Astrocyte of the spinal cord (primary cell): Measurements from ENCODE around the gene ZNF292.

Source experiments
- DNase-seq: peaks from one replicate; pipeline ENCODE4 v3.0.0; 2011; ENCODE audit warnings: low read depth, low spot score
- H3K4me3 ChIP-seq: 2 replicates; pipeline ENCODE4 v1.5.1; 2011; ENCODE audit warnings: low read depth, mild to moderate bottlenecking, low read length, moderate library complexity
- in situ Hi-C: cut with HindIII; loops from 2 replicates; pipeline ENCODE4 v1.10.0; 2017; ENCODE audit warnings: low sequenced_read_pairs
- TF ChIP-seq, protein P1 (sequence below): IDR thresholded peaks from 2 replicates; pipeline ENCODE4 v1.5.1; 2012; ENCODE audit warnings: low read depth, mild to moderate bottlenecking, low read length, inconsistent platforms

Gene ZNF292

DNA sequence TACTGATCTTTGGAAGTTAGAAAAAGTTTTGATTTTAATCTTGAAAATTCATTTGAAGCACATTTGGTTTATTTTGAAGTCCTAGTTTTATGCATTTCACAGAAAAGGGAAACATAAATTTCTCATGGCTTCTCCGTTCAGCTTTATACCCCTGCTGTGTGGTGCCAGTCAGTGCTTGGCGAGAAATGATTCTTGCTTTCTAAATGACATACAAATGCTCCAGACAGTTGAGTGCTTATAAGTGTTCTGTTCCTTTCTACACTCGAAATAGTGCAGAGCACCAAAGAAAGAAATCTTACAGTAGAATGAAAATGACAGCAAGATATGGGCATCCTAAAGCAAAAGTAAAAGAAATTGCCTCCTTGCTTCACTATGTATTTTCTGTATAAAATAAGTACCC lies 9.0 kb upstream of the ZNF292 start:
- no peak for DNase-seq
- TF ChIP-seq, protein P1, sequence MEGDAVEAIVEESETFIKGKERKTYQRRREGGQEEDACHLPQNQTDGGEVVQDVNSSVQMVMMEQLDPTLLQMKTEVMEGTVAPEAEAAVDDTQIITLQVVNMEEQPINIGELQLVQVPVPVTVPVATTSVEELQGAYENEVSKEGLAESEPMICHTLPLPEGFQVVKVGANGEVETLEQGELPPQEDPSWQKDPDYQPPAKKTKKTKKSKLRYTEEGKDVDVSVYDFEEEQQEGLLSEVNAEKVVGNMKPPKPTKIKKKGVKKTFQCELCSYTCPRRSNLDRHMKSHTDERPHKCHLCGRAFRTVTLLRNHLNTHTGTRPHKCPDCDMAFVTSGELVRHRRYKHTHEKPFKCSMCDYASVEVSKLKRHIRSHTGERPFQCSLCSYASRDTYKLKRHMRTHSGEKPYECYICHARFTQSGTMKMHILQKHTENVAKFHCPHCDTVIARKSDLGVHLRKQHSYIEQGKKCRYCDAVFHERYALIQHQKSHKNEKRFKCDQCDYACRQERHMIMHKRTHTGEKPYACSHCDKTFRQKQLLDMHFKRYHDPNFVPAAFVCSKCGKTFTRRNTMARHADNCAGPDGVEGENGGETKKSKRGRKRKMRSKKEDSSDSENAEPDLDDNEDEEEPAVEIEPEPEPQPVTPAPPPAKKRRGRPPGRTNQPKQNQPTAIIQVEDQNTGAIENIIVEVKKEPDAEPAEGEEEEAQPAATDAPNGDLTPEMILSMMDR = no peak
- in situ Hi-C loops = no loop called here

DNA sequence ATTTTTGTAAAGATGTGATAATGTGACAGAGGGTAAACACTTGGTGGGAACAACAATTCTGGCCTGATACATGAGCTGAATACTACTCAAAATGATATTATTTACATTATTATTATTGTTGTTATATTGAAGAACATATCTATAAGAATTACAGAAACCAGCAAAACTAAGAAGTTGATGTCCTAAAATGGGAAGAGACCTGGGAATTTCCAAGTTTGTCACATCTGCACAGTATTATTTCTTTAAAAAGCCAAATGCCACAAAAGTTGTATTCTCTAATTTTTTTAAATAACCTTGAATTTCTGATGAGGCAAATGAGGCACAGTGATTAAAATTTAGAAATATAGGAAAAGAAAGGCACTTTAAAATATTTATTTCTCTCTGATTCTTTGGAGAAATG lies 5.0 kb upstream of the ZNF292 start:
- H3K4me3 ChIP-seq = no peak overlapping the region
- TF ChIP-seq, protein P1 = no peak
- no peak for DNase-seq
- in situ Hi-C loops = no loop called here

More for the DNA sequence above, 9.0 kb upstream of the ZNF292 start:
- H3K4me3 ChIP-seq = no peak overlapping the region

- TF ChIP-seq, protein P1 = no peak
- in situ Hi-C loops = no loop called here
- peak overlapping the region; percentile 28 for H3K4me3 ChIP-seq
- DNase-seq = no peak
These were observed 3.9 kb upstream of the ZNF292 start for GRCh38 chr6:87151471-87151780.

DNA sequence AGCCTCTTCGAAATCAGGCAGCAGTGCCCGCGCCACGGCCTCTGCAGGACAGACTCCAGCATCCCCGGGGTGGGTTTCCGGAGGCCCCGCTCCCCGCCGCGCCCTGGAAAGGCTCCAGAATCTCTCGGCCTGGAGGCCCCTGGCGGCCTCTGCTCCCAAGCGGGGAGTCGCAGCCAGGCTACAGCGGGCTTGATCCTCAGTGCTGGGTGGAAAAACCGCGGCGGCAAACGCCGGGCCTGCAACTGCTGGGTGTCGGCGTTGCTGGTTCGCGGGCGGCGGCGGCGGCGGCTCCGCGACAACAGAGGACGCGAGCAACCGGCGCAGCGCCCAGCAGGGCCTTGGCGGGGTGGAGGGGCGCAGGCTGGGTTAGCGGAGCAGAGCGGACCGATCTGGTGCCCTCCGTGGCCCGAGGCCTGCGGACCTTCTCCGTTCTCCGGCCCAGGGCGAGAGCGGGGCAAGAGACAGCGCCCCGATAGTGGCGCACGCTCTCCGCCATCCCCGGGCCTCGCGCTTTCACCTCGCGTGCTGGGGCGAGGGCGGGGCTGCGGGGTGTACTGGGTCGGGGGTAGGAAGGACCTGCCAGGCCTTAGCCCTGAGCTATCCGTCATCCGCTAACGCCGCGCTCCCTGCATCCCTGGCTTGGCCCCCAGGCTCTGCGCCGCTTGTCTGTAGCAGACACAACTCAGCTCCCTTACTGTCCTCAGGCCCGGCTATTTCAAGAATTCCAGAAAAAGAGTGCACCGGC lies 3.4 kb upstream of the ZNF292 start:
- peak; percentile 67 for DNase-seq
- TF ChIP-seq, protein P1 = no peak
- in situ Hi-C loops = no loop called here
- peak overlapping the region; percentile 28 for H3K4me3 ChIP-seq

- no peak for DNase-seq
- in situ Hi-C loops = no loop called here
These were observed 2.8 kb upstream of the ZNF292 start for GRCh38 chr6:87152526-87152955.

DNA sequence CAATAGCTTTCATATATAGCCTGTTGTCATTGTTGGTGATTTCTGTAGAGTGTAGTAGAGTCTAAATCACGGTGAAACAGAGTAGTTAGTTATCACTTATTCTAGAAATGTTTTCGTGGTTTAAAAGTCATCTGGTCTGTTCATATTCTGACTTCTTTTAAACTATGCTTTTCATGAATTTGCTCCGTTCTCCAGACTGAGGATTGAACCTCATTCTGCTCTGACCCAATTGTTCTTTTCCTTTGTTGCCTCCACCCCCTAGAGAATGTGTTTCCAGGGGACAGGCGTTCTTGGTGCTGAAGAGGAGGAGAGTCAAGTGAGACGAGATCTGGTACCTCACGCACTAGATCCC lies 748 bp upstream of the ZNF292 start:
- in situ Hi-C loops = no loop called here
- peak overlapping the region; percentile 92 for H3K4me3 ChIP-seq
- DNase-seq = no peak
- TF ChIP-seq, protein P1 = no peak

More at GRCh38 chr6:87152526-87152955, 2.8 kb upstream of the ZNF292 start:
- TF ChIP-seq, protein P1 = no peak
- H3K4me3 ChIP-seq = peak overlapping the region; percentile 28
